ENCODE measurements around the gene CREG2. TPM values are rescaled to one million over a fixed set of nuclear protein-coding genes. Genes with fewer than 3 reads are reported as not detected.
A peak's percentile ranks its signal among the peaks of the same experiment; 100 is the strongest.

CREG2 gene
- polyA plus RNA-seq, 1 of the 3 experiments (the other 2 are of a cell fraction), result 1.4 TPM

- H3K79me2 ChIP-seq (ENCODE audit: insufficient read depth), result no peaks in the 10 kb centered on the region
- H4K20me1 ChIP-seq (ENCODE audit: insufficient read depth), result no peaks in the 10 kb centered on the region
- no peak overlapping the region for H3K27ac ChIP-seq (ENCODE audit: low read depth in 2 of 2, low read length in 1 of 2)
- no peak for DNase-seq
- 76% methylated on average over 14 of the region's 15 CpGs for WGBS (ENCODE audit: low lambda C conversion rate)
- ChIA-PET CTCF (interaction anchor here (0.8 to 3.3 kb wide), 29 partner anchors 8 to 898 kb away, joined by 3 to 40 read pairs (median 5); partner anchors contain the start of gene CREG2), POLR2A (no interaction called here)
- TF ChIP-seq RXRA (IDR thresholded peaks at IDR 0.05; ENCODE audit: borderline replicate concordance, low read depth) (no peak), JUND (IDR thresholded peaks at IDR 0.05) (no peak), GATA2 (CRISPR knock-in tag; IDR thresholded peaks at IDR 0.05) (no peak), ZBTB33 (IDR thresholded peaks at IDR 0.05; ENCODE audit: borderline replicate concordance, low read depth) (no peak), MEF2A (IDR thresholded peaks at IDR 0.05; ENCODE audit: borderline replicate concordance, low read depth) (no peak), SIN3A (IDR thresholded peaks at IDR 0.05; ENCODE audit: borderline replicate concordance, low read depth, low read length) (no peak), RFX5 (IDR thresholded peaks at IDR 0.05; ENCODE audit: low read length) (no peak), GABPA (IDR thresholded peaks at IDR 0.05; ENCODE audit: low read depth) (no peak), EZH2phosphoT487 (IDR thresholded peaks at IDR 0.05; ENCODE audit: borderline replicate concordance, low read depth) (no peak), CTCF (IDR thresholded peaks at IDR 0.05) (no peak), FOSL2 (IDR thresholded peaks at IDR 0.05; ENCODE audit: borderline replicate concordance, low read depth) (no peak), NRF1 (IDR thresholded peaks at IDR 0.05; ENCODE audit: low read depth, low read length) (no peak)
- no peaks in the 10 kb centered on the region for H3K36me3 ChIP-seq (replicated peaks in 1 of 2; ENCODE audit: control insufficient read depth in 1 of 2, insufficient read depth in 2 of 2, low read length in 1 of 2)
- no peak overlapping the region for H3K4me3 ChIP-seq (ENCODE audit: low read depth in 2 of 2, low read length in 1 of 2)
- no peak overlapping the region for H3K4me2 ChIP-seq
- H3F3A ChIP-seq (replicated peaks; ENCODE audit: insufficient read depth), result no peaks in the 10 kb centered on the region
- no peak overlapping the region for H2AFZ ChIP-seq (ENCODE audit: low read depth)
- no peaks in the 10 kb centered on the region for H3K27me3 ChIP-seq (ENCODE audit: insufficient read depth)
- no peaks in the 10 kb centered on the region for H3K9me3 ChIP-seq
- H3K9ac ChIP-seq, result no peak overlapping the region
- H3K9me2 ChIP-seq, result no peaks in the 10 kb centered on the region
- H3K4me1 ChIP-seq (ENCODE audit: control insufficient read depth in 1 of 2, insufficient read depth in 2 of 2, low read depth in 1 of 2, low read length in 1 of 2), result no peaks in the 10 kb centered on the region
These were observed 44.7 kb downstream of the CREG2 start for GRCh38 chr2:101342625-101343008.

GRCh38 chr2:101341901-101342624 is 45.2 kb downstream of the CREG2 start:
- 39% methylated on average over 21 of the region's 21 CpGs for WGBS (ENCODE audit: low lambda C conversion rate)
- H3K4me2 ChIP-seq, result no peak overlapping the region

More at GRCh38 chr2:101341901-101342624, 45.2 kb downstream of the CREG2 start:
- Histone ChIP-seq H3F3A (replicated peaks; ENCODE audit: insufficient read depth) (no peaks in the 10 kb centered on the region), H3K36me3 (replicated peaks in 1 of 2; ENCODE audit: control insufficient read depth in 1 of 2, insufficient read depth in 2 of 2, low read length in 1 of 2) (no peaks in the 10 kb centered on the region), H3K4me3 (ENCODE audit: low read depth in 2 of 2, low read length in 1 of 2) (peak overlapping the region in 1 of 2 experiments; percentile 28; a peak in 1 of 4 replicates), H4K20me1 (ENCODE audit: insufficient read depth) (no peaks in the 10 kb centered on the region), H3K9me2 (no peaks in the 10 kb centered on the region), H3K27ac (ENCODE audit: low read depth in 2 of 2, low read length in 1 of 2) (no peak overlapping the region), H3K79me2 (ENCODE audit: insufficient read depth) (no peaks in the 10 kb centered on the region), H3K4me1 (ENCODE audit: control insufficient read depth in 1 of 2, insufficient read depth in 2 of 2, low read depth in 1 of 2, low read length in 1 of 2) (no peaks in the 10 kb centered on the region), H2AFZ (ENCODE audit: low read depth) (0 out of 2 replicates have a peak overlapping the region, but pooled peaks have one; percentile 9), H3K27me3 (ENCODE audit: insufficient read depth) (no peaks in the 10 kb centered on the region), H3K9ac (no peak overlapping the region), H3K9me3 (no peaks in the 10 kb centered on the region)
- CTCF ChIA-PET, result interaction anchor here (0.7 to 3.3 kb wide), 34 partner anchors 9 to 899 kb away, joined by 3 to 40 read pairs (median 4); partner anchors contain the start of gene CREG2
- POLR2A ChIA-PET, result no interaction called here
- DNase-seq, result peak; percentile 74
- TF ChIP-seq RAD21 (IDR thresholded peaks at IDR 0.05; ENCODE audit: low read length), result peak; percentile 77
- no peak for TF ChIP-seq USF2 (IDR thresholded peaks at IDR 0.05; ENCODE audit: borderline replicate concordance, low read depth, low read length)
- no peak for TF ChIP-seq TEAD4 (IDR thresholded peaks at IDR 0.05; ENCODE audit: borderline replicate concordance, insufficient read depth)
- peak; percentile 79 for TF ChIP-seq CTCF (IDR thresholded peaks at IDR 0.05)
- TF ChIP-seq MEF2A (IDR thresholded peaks at IDR 0.05; ENCODE audit: borderline replicate concordance, low read depth), result no peak
- TF ChIP-seq SMC3 (IDR thresholded peaks at IDR 0.05; ENCODE audit: low read depth, low read length), result peak; percentile 73
- no peak for TF ChIP-seq NFIC (IDR thresholded peaks at IDR 0.05; ENCODE audit: borderline replicate concordance)
